ENCODE measurements around the gene BRINP1. TPM values are rescaled to one million over a fixed set of nuclear protein-coding genes. Genes with fewer than 3 reads are reported as not detected.

Gene BRINP1
- total RNA-seq, 1 experiment from 2014 or later = 14.0 TPM

GRCh38 chr9:119337573-119337972, 31.7 kb downstream of the BRINP1 start:
- no peak overlapping the region for H3K27ac ChIP-seq (ENCODE audit: insufficient read length, low read depth, low read length)
- no peak overlapping the region for H3K14ac ChIP-seq (ENCODE audit: insufficient read depth, low read length)
- H2BK12ac ChIP-seq (ENCODE audit: insufficient read length, low read depth, low read length) = no peak overlapping the region
- Mint-ChIP-seq H3K4me3 (no peak overlapping the region), H3K4me1 (peaks cover 56 to 70% of the 10 kb centered on the region in 2 experiments), H3K27ac (no peak overlapping the region), H3K27me3 (ENCODE audit: low read depth) (peaks cover 6% of the 10 kb centered on the region), H3K9me3 (no peaks in the 10 kb centered on the region; a peak in 1 of 5 replicates), H3K36me3 (ENCODE audit: insufficient read depth in 1 of 3, low read depth in 3 of 3) (no peaks in the 10 kb centered on the region; a peak in 1 of 7 replicates)
- no peak overlapping the region for H4K8ac ChIP-seq (replicated peaks; ENCODE audit: insufficient read length, low read depth, low read length)
- no peaks in the 10 kb centered on the region for H4K20me1 ChIP-seq (ENCODE audit: control insufficient read depth, insufficient read depth, insufficient read length)
- H3K56ac ChIP-seq (ENCODE audit: insufficient read length, low read depth, low read length) = no peak overlapping the region
- H2BK5ac ChIP-seq (ENCODE audit: insufficient read length, low read length) = no peak overlapping the region
- no peaks in the 10 kb centered on the region for H3K23me2 ChIP-seq (ENCODE audit: insufficient read length, low read depth, low read length, poor library complexity, severe bottlenecking)
- no peak overlapping the region for H2BK120ac ChIP-seq (ENCODE audit: low read depth, low read length, poor library complexity, severe bottlenecking)
- H3K9me3 ChIP-seq (ENCODE audit: control insufficient read depth, low read depth, low read length) = no peaks in the 10 kb centered on the region
- H3K4me2 ChIP-seq (ENCODE audit: insufficient read depth, insufficient read length, low read length) = no peak overlapping the region
- TF ChIP-seq, protein P1, sequence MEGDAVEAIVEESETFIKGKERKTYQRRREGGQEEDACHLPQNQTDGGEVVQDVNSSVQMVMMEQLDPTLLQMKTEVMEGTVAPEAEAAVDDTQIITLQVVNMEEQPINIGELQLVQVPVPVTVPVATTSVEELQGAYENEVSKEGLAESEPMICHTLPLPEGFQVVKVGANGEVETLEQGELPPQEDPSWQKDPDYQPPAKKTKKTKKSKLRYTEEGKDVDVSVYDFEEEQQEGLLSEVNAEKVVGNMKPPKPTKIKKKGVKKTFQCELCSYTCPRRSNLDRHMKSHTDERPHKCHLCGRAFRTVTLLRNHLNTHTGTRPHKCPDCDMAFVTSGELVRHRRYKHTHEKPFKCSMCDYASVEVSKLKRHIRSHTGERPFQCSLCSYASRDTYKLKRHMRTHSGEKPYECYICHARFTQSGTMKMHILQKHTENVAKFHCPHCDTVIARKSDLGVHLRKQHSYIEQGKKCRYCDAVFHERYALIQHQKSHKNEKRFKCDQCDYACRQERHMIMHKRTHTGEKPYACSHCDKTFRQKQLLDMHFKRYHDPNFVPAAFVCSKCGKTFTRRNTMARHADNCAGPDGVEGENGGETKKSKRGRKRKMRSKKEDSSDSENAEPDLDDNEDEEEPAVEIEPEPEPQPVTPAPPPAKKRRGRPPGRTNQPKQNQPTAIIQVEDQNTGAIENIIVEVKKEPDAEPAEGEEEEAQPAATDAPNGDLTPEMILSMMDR (conservative IDR thresholded peaks at IDR 0.05) = no peak
- H3K23ac ChIP-seq (ENCODE audit: insufficient read length, low read depth, low read length) = no peak overlapping the region
- H3K4ac ChIP-seq (ENCODE audit: low read depth, low read length) = no peak overlapping the region
- H2AK5ac ChIP-seq (ENCODE audit: insufficient read length, low read length) = no peak overlapping the region
- no peak overlapping the region for H4K5ac ChIP-seq (ENCODE audit: insufficient read length, low read depth, low read length)
- no peak overlapping the region for H4K91ac ChIP-seq (ENCODE audit: insufficient read length, low read depth, low read length)
- no peak overlapping the region for H3K18ac ChIP-seq (ENCODE audit: insufficient read length, low read depth, low read length)
- no peak overlapping the region for H3T11ph ChIP-seq (ENCODE audit: low read length)
- DNase-seq = no peak
- no peak overlapping the region for H2BK15ac ChIP-seq (ENCODE audit: low read depth, low read length)
- peaks cover 2% of the 10 kb centered on the region; the same call in 1 of the 2 replicates for H3K79me2 ChIP-seq (ENCODE audit: insufficient read depth, low read length)
- H2AFZ ChIP-seq (ENCODE audit: low read length) = no peak overlapping the region
- no peaks in the 10 kb centered on the region for H3K79me1 ChIP-seq (ENCODE audit: insufficient read depth, low read depth, low read length, poor library complexity, severe bottlenecking)
- no peak overlapping the region for H2BK20ac ChIP-seq (ENCODE audit: low read depth, low read length, poor library complexity, severe bottlenecking)
- H3K27me3 ChIP-seq (ENCODE audit: insufficient read depth, low read length) = no peaks in the 10 kb centered on the region
- H3K9ac ChIP-seq (ENCODE audit: extremely low read depth, insufficient read length, low read length) = no peak overlapping the region
- peaks cover 19% of the 10 kb centered on the region for H3K4me1 ChIP-seq (ENCODE audit: insufficient read depth, low read length)

All from H9 (cell line).